ELF-1 (cell line): ENCODE measurements around the gene RTCB.
A peak's percentile ranks its signal among the peaks of the same experiment; 100 is the strongest.

ENCODE experiments used
- DNase-seq: peaks from one replicate; pipeline ENCODE4 v3.0.0-alpha.2; 2016; ENCODE audit warnings: low read depth, low spot score

The RTCB gene

GRCh38 chr22:32411829-32412592, at the start of gene RTCB:
TSS of gene RTCB (minus strand) at chr22:32412247. CDS start at chr22:32412156, 91 bp downstream.
- peak; percentile 90 for DNase-seq

- DNase-seq, result no peak
Observed at GRCh38 chr22:32457031-32457430, 45.0 kb upstream of the RTCB start.

GRCh38 chr22:32448980-32449379, 36.9 kb upstream of the RTCB start:
- no peak for DNase-seq

GRCh38 chr22:32446321-32446720, 34.3 kb upstream of the RTCB start:
- DNase-seq, result no peak

GRCh38 chr22:32444068-32444467, 32.0 kb upstream of the RTCB start:
- peak; percentile 30 for DNase-seq

- no peak for DNase-seq
Observed at GRCh38 chr22:32430352-32430751, 18.3 kb upstream of the RTCB start.

- no peak for DNase-seq
Observed at GRCh38 chr22:32426881-32427280, 14.8 kb upstream of the RTCB start.

- no peak for DNase-seq
Observed at GRCh38 chr22:32423664-32424063, 11.6 kb upstream of the RTCB start.

GRCh38 chr22:32422062-32422461, 10.0 kb upstream of the RTCB start:
- peak; percentile 2 for DNase-seq

GRCh38 chr22:32421484-32421883, 9.4 kb upstream of the RTCB start:
- no peak for DNase-seq

- DNase-seq, result no peak
Observed at GRCh38 chr22:32417906-32418305, 5.9 kb upstream of the RTCB start.

GRCh38 chr22:32416556-32417085, 4.6 kb upstream of the RTCB start:
- DNase-seq, result no peak

- DNase-seq, result no peak
Observed at GRCh38 chr22:32414191-32414590, 2.1 kb upstream of the RTCB start.

GRCh38 chr22:32413719-32414118, 1.7 kb upstream of the RTCB start:
- no peak for DNase-seq

GRCh38 chr22:32411402-32411801, 645 bp downstream of the RTCB start:
- DNase-seq, result no peak

GRCh38 chr22:32410459-32410858, 1.6 kb downstream of the RTCB start:
- DNase-seq, result no peak

- no peak for DNase-seq
Observed at GRCh38 chr22:32409977-32410376, 2.1 kb downstream of the RTCB start.

GRCh38 chr22:32407936-32408335, 4.1 kb downstream of the RTCB start:
- no peak for DNase-seq

GRCh38 chr22:32407312-32407711, 4.7 kb downstream of the RTCB start:
- DNase-seq, result no peak

GRCh38 chr22:32404021-32404420, 8.0 kb downstream of the RTCB start:
- DNase-seq, result no peak

GRCh38 chr22:32401486-32401885, 10.6 kb downstream of the RTCB start:
- no peak for DNase-seq

GRCh38 chr22:32396746-32397145, 15.3 kb downstream of the RTCB start:
- DNase-seq, result no peak

- DNase-seq, result no peak
Observed at GRCh38 chr22:32396255-32396654, 15.8 kb downstream of the RTCB start.

- DNase-seq, result no peak
Observed at GRCh38 chr22:32395107-32395506, 16.9 kb downstream of the RTCB start.
